RWPE1 (cell line): ENCODE data around the gene CNTNAP3B.
"Not testable (repeated sequence)": the region's sequence is repeated elsewhere in the genome, so short reads cannot be mapped to it uniquely, and the experiment has no call there.

Experiments used
- CTCF ChIA-PET: fragments of 350-600 bp; sonication (Branson Sonifier 250); formaldehyde crosslinking; extraction: SDS; loops from one replicate; lab custom pipeline; 2021; lab: Yijun Ruan, JAX
- POLR2A ChIA-PET: fragments of 400-600 bp; formaldehyde crosslinking; extraction: SDS; loops from one replicate; lab custom pipeline; 2020; ENCODE audit warnings: antibody characterized with exemption; ENCODE audit not compliant: low non-redundant PET; lab: Yijun Ruan, JAX
- DNase-seq: peaks from one replicate; pipeline ENCODE4 v3.0.0; 2012; ENCODE audit warnings: low spot score
- H3K27ac ChIP-seq: fragments of 450-650 bp; 2 replicates; pipeline ENCODE4 v1.5.1; 2017

Gene CNTNAP3B

DNA sequence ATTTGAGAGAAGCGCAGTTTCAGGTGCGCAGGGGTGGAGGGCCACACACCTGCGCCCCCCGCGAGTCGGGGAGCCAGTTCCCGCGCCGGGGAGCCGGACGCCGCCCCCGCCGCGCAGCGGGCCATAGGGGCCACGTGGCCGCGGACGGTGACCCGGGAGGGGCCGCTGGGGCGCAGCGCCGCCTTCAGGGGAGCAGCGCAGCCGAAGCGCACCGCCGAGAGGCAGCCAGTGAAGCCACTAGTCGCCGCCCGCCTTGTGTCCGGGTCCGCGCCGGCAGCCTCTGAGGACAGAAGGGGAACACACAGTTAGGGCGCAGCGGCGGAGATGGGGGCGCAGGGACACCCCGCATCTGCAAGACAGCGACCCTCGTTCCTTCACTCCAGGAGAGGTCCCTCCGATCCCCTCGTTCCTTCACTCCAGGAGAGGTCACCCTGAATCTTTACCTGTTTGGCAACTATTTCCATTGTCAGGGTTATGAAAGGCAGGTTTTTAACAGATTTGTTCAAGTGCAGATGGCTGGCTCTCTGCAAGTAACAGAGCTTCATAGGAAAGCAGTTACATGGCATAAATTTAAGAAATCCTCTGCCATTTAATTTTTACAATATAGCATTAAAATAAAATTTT, 230.4 kb downstream of the CNTNAP3B start:
- POLR2A ChIA-PET = not testable (repeated sequence)

DNA sequence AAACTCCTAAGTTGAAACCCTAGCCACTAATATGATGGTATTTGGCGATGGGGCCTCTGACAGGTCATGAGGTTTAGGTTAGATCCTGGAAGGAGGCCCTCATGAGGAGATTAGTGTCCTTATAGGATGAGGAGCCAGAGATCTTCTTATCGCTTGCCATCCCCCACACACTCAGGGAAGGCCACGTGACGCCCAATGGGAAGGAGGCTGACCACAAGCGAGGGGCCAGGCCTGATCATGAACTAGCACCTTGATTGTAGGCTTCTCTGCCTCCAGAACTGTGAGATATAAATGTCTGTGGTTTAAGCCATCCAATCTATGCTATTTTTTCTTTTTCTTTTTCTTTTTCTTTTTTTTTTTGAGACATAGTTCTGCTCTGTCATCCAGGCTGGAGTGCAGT, 254.7 kb downstream of the CNTNAP3B start:
- CTCF ChIA-PET, DNase-seq, POLR2A ChIA-PET, H3K27ac ChIP-seq: not testable (repeated sequence)

More for the DNA sequence above, 230.4 kb downstream of the CNTNAP3B start:
- DNase-seq, CTCF ChIA-PET, H3K27ac ChIP-seq: not testable (repeated sequence)

DNA sequence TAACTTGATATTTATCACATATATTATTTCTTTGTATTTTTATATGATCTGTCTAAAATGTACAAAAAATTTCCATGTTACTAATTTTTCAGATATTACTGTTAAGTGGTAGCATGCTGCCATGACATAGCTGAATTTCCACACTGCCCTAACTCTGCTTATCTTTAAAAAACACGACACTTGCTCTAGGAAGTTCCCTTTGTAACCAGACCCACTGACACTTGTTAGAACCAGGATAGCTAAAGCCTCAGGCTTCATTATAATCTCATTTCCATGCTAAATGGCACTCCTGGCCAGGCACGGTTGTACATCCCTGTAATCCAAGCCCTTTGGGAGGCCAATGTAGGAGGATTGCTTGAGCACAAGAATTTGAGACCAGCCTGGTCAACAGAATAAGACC, 273.8 kb downstream of the CNTNAP3B start:
- POLR2A ChIA-PET = not testable (repeated sequence)

DNA sequence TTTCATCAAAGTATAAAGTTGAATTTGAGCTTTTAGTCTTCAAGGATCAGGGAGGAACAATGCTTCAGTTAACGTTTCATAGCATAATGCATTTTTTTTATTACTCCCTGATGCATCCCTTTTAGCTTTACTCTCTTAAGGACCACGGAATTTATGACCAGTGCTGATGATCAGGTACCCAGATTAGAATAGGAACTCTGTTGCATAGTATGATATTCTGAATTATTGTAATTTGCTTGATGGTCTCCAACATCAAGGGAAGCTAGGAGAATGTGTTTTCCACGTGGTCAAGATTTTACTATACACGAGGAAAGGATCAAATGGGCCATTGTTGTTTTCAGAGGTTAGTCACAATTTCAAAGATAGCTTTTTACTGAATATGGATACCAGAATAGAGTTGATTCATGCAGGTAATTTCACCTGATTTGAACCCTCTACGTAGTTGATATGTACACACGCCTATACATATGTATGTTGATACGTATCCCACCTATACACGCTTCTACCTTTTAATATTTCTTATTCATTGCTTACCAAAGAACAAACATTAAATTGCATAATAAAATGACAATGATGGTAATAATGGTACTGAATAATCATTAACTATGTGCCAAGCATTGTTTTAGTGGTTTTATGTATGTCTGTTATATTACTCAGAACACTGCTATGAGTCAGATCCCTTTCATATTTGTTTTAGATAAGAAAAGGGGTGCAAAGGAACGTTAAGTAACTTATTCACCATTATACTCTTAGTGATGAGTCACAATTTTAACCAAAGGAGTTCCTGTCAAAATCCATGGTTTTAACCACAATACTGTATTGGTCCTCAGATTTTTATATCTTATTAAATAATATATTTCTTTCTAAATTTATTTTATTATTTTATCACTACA, 277.1 kb downstream of the CNTNAP3B start:
- DNase-seq, POLR2A ChIA-PET, H3K27ac ChIP-seq, CTCF ChIA-PET: not testable (repeated sequence)

More for the DNA sequence above, 273.8 kb downstream of the CNTNAP3B start:
- H3K27ac ChIP-seq, DNase-seq, CTCF ChIA-PET: not testable (repeated sequence)

DNA sequence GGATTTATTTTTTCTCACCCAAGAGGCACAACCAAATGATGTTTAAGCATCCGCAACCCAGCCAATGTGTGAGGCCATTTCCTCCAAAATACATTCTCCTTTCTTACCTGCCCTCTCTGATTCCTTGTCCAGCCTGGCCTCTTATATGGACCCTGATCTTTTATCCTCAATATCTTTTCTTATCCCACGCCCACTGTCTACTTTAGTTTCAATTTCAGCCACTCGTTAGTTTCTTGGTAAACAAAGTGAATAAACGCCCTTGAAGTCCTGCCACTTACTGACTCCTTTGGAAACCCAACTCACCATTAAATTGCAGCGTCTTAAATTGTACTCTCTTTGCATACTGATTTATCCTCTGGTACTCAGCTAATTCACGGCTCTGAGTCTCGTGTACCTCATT, 281.4 kb downstream of the CNTNAP3B start:
- POLR2A ChIA-PET, DNase-seq, CTCF ChIA-PET, H3K27ac ChIP-seq: not testable (repeated sequence)
